Heart right ventricle (tissue), 16 donors: ENCODE measurements around the gene ABCE1. TPM values are rescaled to one million over a fixed set of nuclear protein-coding genes. Genes with fewer than 3 reads are reported as not detected.

ENCODE experiments used
- ATAC-seq, 8 donors: fragments of 200-7000 bp; cut with Tn5 transposase; one replicate each; pipeline ENCODE4 v1.9.1; 2020; ENCODE audit warnings: mild to moderate bottlenecking in 8 of 8, moderate library complexity in 8 of 8, moderate number of reproducible peaks in 1 of 8
- DNase-seq, 2 donors: peaks; one replicate each; pipeline ENCODE4 v3.0.0-alpha.2; 2020
- H3K27ac ChIP-seq, 10 donors: fragments of 200-600 bp; sonication (generic) in 2 of 10; one replicate each; pipeline versions ENCODE4 v1.5.0 to v1.8.0; 2020 to 2022; ENCODE audit warnings: mild to moderate bottlenecking in 3 of 10
- H3K27me3 ChIP-seq, 7 donors: fragments of 200-600 bp; one replicate each; pipeline ENCODE4 v1.8.0; 2021 to 2022; ENCODE audit warnings: mild to moderate bottlenecking in 2 of 7
- H3K36me3 ChIP-seq, 9 donors: fragments of 200-600 bp; sonication (generic) in 1 of 9; one replicate each; pipeline versions ENCODE4 v1.5.0 to v1.8.0; 2020 to 2022; ENCODE audit warnings: mild to moderate bottlenecking in 2 of 9
- H3K4me1 ChIP-seq, 9 donors: fragments of 200-600 bp; sonication (generic) in 1 of 9; one replicate each; pipeline versions ENCODE4 v1.5.0 to v1.8.0; 2020 to 2022; ENCODE audit warnings: mild to moderate bottlenecking in 4 of 9
- H3K4me3 ChIP-seq, 10 donors: fragments of 200-600 bp; sonication (generic) in 2 of 10; one replicate each; pipeline versions ENCODE4 v1.5.0 to v1.8.0; 2020 to 2022; ENCODE audit warnings: mild to moderate bottlenecking in 7 of 10, moderate library complexity in 2 of 10
- H3K9me3 ChIP-seq, 11 donors: fragments of 200-600 bp in 10 of 11; sonication (generic) in 2 of 11; one replicate each; pipeline versions ENCODE4 v1.5.0 to v1.8.0; 2013 to 2022; ENCODE audit warnings: mild to moderate bottlenecking in 2 of 11, control low read depth in 1 of 11, moderate library complexity in 1 of 11
- WGBS, 2 donors: extraction: QIAGEN DNeasy Blood & Tissue Kit; methylation state at CpG; one replicate each; pipeline ENCODE4 v1.1.7; 2013; ENCODE audit warnings: inconsistent platforms in 1 of 2; 5-methylcytosine and 5-hydroxymethylcytosine counted together
- intact Hi-C, 10 donors: fragments of 100-400 bp; cut with DNase I; formaldehyde crosslinking; loops; one replicate each; pipeline versions ENCODE4 v1.11.1 to v1.14.2; 2022
- polyA plus RNA-seq, 2 donors: library from polyadenylated mRNA; stranded (reverse); fragments of 200-250 nt; gene quantifications; one replicate each; pipeline ENCODE4 v1.2.3, GENCODE V29; 2013
- total RNA-seq, 10 donors: library from RNA; stranded (reverse); fragmentation: NEBNext Ultra II Directional in 3 of 10; extraction: Animal tissue kit (Norgen Biotek cat#: 25700) in 3 of 10; gene quantifications; one replicate each; pipeline versions ENCODE4 v1.2.1 to v1.2.4, GENCODE V29; 2021 to 2023
- TF ChIP-seq, protein P1 (sequence below), 9 donors: fragments of 200-600 bp; sonication (generic) in 2 of 9; IDR thresholded peaks; one replicate each; pipeline versions ENCODE4 v1.5.0 to v1.8.0; 2021 to 2022; ENCODE audit warnings: antibody characterized with exemption in 9 of 9, mild to moderate bottlenecking in 5 of 9, moderate library complexity in 1 of 9
- donor health status: Arrhythmogenic right ventricular cardiomyopathy.
- donor health status: ischemic (EF 13 %, LVEDD 7.1; RV severe dilation, severe dysfunction).
- donor health status: healthy with polysubstance abuse.
- donor health status: DM: no; HTN: yes; CAD: no.
- donor health status: DM: no; HTN: no; CAD: no.
- donor health status: ischemic (EF 25% LVEDD 6.9; RV normal size, moderate dysfunction).
- donor health status: ischemic (EF 25% LVEDD 5.7; RV mildly dilated, moderate dysfunction).
- donor health status: healthy.
- donor health status: DM: yes; HTN: yes; CAD: no.
- donor health status: Ischemic cardiomyopathy.
- donor health status: ischemic (EF 35%, LVEDD 5.7; RV mildly dilated, moderate dysfunction).
- donor health status: nonischemic (EF 11% LVEDD 7.7; RV severe dilation, severe dysfunction).
- donor health status: DM: yes; HTN: yes; CAD: no.
- donor health status: PGD.
- donor health status: ischemic (EF 29% LVEDD 5.4; RV normal size, mild dysfunction).
- donor health status: nonischemic (EF 23%, LVEDD 6.1; RV moderate dilation, normal function).

The ABCE1 gene
- total and polyA plus RNA-seq, 12 donors = 14.6 to 49.0 (median 32.3) TPM

DNA sequence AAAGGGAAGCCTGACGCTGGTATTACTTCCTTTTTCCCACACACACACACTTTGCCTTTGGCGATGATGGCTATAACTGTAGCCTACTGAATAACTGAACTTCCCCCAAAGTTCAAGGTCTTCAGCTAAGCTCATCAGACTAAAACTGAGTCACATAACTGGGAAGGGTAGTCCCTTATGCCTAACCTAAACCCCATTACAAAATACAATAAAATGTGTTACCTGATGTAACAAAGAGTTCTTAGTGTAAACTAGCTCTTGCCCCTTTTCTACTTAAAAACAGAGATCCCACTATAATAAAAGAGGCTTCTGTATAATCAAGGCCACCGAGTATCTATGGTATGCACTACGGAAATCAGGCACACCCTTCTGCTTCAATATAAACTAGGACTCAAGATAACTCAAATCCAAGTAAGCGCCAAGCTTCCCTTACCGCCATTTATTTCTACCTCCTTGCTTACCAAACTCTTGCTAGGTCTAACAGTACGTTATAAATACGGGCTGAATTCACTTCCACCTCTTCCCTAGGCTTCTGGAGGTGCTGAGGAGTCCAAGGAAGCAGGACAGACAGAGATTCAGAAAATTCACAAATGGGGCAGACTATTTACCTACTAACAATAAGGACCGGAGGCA lies 79.9 kb downstream of the ABCE1 start:
- intact Hi-C loops = loop anchor here in 2 of 10 donors (5.0 to 10.0 kb wide), 2 partner anchors 304 to 307 kb away; partner anchors contain the start of gene SMAD1 (in 2 of the 2)
- Histone ChIP-seq H3K36me3 (peaks cover 0 to 15% (median 0%) of the 10 kb centered on the region in 9 donors), H3K27me3 (no peaks in the 10 kb centered on the region), H3K27ac (peak overlapping the region; percentile 45 to 99 (median 97)), H3K4me1 (peaks cover 4 to 50% (median 38%) of the 10 kb centered on the region in 9 donors), H3K9me3 (no peaks in the 10 kb centered on the region), H3K4me3 (peak overlapping the region; percentile 51 to 89 (median 80))
- TF ChIP-seq, protein P1, sequence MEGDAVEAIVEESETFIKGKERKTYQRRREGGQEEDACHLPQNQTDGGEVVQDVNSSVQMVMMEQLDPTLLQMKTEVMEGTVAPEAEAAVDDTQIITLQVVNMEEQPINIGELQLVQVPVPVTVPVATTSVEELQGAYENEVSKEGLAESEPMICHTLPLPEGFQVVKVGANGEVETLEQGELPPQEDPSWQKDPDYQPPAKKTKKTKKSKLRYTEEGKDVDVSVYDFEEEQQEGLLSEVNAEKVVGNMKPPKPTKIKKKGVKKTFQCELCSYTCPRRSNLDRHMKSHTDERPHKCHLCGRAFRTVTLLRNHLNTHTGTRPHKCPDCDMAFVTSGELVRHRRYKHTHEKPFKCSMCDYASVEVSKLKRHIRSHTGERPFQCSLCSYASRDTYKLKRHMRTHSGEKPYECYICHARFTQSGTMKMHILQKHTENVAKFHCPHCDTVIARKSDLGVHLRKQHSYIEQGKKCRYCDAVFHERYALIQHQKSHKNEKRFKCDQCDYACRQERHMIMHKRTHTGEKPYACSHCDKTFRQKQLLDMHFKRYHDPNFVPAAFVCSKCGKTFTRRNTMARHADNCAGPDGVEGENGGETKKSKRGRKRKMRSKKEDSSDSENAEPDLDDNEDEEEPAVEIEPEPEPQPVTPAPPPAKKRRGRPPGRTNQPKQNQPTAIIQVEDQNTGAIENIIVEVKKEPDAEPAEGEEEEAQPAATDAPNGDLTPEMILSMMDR (IDR thresholded peaks at IDR 0.05) = no peak
- ATAC-seq (peak in 2 of 8 donors; percentile 14 to 21), DNase-seq (peak in 1 of 2 donors; percentile 20)
- WGBS, 2 donors = 5 to 6% methylated on average over 9 of the region's 9 CpGs

DNA sequence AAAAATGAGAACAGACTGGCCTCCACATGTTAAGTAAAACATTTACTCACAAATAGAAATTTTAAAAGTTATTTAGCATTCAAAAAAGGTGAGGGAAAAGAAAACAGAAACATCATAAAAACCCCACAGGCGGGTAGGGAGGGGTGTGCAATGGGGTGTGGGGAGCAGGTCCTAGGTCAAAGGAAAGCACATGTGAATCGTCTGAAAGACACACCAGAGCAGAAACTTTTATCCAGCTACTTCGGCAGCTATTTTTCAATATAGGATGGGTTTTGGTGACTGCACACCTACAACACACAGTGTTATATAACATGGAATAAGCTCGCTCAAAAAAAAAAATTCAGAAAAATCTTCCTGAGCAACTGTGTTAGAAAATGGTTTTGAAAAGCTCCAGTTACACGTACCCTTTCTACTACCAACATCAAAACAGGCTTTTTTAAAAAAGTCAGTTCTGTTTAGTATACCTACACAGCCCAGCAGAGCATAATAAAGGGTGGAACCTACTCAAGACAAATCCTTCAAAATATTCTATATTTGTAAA lies 80.7 kb downstream of the ABCE1 start:
- peak overlapping the region; percentile 51 to 89 (median 80) for H3K4me3 ChIP-seq
- H3K27ac ChIP-seq = peak overlapping the region; percentile 92 to 99 (median 97)
- peaks cover 4 to 47% (median 38%) of the 10 kb centered on the region in 9 donors for H3K4me1 ChIP-seq
- intact Hi-C loops = loop anchor here in 2 of 10 donors (5.0 to 10.0 kb wide), 2 partner anchors 303 to 306 kb away; partner anchors contain the start of gene SMAD1 (in 2 of the 2)
- no peaks in the 10 kb centered on the region for H3K27me3 ChIP-seq
- WGBS, 2 donors = 3 to 4% methylated on average over 5 of the region's 5 CpGs
- H3K36me3 ChIP-seq = peaks cover 0 to 7% (median 0%) of the 10 kb centered on the region in 9 donors
- H3K9me3 ChIP-seq = no peaks in the 10 kb centered on the region
- DNase-seq (no peak), ATAC-seq (no peak)
- TF ChIP-seq, protein P1 (IDR thresholded peaks at IDR 0.05) = no peak

Other genes with a start within 250 kb of the ABCE1 start
- 10 to 100 TPM; 10.3 to 23.0 (median 15.3) TPM for gene ANAPC10, start 115 bp upstream of the ABCE1 start, total RNA-seq
- gene ANAPC10, start 115 bp upstream of the ABCE1 start, polyA plus RNA-seq = 10 to 100 TPM; 13.8 to 14.3 TPM
- 10 to 100 TPM; 22.5 to 36.7 (median 26.9) TPM for gene OTUD4, start 82.3 kb downstream of the ABCE1 start, total RNA-seq
- 10 to 100 TPM in 1 of 2 donors, 1 to 10 TPM in 1; 9.3 to 13.2 TPM for gene OTUD4, start 82.3 kb downstream of the ABCE1 start, polyA plus RNA-seq